Stomach (tissue), 4 donors: Measurements from ENCODE around the gene PEA15.

Source experiments
- CTCF ChIP-seq, 7 experiments: fragments of 450-650 bp in 4 of 7; fragments of 200-600 bp in 3 of 7; sonication (generic) in 3 of 7; IDR thresholded peaks; one replicate each; pipeline ENCODE4 v1.5.1; 2016 to 2019; ENCODE audit warnings: antibody characterized with exemption in 7 of 7, control low read depth in 2 of 7, mild to moderate bottlenecking in 1 of 7
- EP300 ChIP-seq: sonication (generic); formaldehyde crosslinking; IDR thresholded peaks from one replicate; pipeline ENCODE4 v1.6.1; 2017; ENCODE audit warnings: antibody characterized with exemption
- POLR2A ChIP-seq, 4 donors: fragments of 450-650 bp; IDR thresholded peaks; one replicate each; pipeline ENCODE4 v1.6.1; 2016; ENCODE audit warnings: antibody characterized with exemption in 4 of 4, control low read depth in 2 of 4, mild to moderate bottlenecking in 1 of 4, moderate library complexity in 1 of 4
- POLR2AphosphoS5 ChIP-seq, 3 donors: sonication (generic); formaldehyde crosslinking; IDR thresholded peaks; one replicate each; pipeline ENCODE4 v1.6.1; 2016; ENCODE audit warnings: antibody characterized with exemption in 3 of 3

- TF ChIP-seq CTCF (IDR thresholded peaks at IDR 0.05): no peak
- no peak for TF ChIP-seq POLR2A (IDR thresholded peaks at IDR 0.05)
- no peak for TF ChIP-seq POLR2AphosphoS5 (IDR thresholded peaks at IDR 0.05)
- no peak for TF ChIP-seq EP300
Observed at GRCh38 chr1:160260406-160261382, 55.5 kb downstream of the PEA15 start.
